Measurements from ENCODE around the gene SLCO4A1.

DNA sequence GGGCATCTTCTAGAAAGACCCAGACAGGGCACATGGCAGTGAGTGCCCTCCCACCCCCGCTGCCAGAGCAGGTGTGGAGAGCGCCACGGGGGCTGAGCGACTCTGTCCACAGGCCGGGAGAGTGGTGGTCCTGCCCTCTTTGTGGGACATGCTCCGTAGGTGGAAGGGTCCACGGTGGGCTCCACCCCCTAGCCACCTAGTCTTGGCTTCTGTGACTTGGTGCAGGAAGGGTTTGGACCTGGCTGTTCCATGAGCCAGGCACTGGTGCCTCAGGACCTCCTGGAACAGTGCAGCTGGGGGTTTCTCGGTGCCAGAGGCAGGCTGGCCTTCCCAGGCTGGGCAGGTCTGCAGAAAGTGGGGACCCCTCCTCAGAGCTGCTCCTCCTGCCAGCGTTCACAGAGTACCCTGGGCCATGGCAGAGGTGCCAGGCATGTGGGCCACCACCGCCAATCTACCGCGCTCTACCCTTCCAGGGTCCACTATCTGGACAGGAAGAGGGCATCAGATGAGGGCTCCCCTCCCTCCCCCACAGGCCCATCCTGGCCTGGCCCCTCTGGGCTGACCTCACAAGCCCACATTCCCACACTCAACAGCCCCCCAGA is 23.0 kb downstream of the SLCO4A1 start:
- TF ChIP-seq POLR2A (IDR thresholded peaks at IDR 0.05), result no peak
- TF ChIP-seq, protein P1, sequence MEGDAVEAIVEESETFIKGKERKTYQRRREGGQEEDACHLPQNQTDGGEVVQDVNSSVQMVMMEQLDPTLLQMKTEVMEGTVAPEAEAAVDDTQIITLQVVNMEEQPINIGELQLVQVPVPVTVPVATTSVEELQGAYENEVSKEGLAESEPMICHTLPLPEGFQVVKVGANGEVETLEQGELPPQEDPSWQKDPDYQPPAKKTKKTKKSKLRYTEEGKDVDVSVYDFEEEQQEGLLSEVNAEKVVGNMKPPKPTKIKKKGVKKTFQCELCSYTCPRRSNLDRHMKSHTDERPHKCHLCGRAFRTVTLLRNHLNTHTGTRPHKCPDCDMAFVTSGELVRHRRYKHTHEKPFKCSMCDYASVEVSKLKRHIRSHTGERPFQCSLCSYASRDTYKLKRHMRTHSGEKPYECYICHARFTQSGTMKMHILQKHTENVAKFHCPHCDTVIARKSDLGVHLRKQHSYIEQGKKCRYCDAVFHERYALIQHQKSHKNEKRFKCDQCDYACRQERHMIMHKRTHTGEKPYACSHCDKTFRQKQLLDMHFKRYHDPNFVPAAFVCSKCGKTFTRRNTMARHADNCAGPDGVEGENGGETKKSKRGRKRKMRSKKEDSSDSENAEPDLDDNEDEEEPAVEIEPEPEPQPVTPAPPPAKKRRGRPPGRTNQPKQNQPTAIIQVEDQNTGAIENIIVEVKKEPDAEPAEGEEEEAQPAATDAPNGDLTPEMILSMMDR (IDR thresholded peaks at IDR 0.05), result no peak
